Activated naive CD4-positive, alpha-beta T cell treated with anti-CD3 and anti-CD28 coated beads, Interleukin-2, amount 50 U/mL, for 72 hours (primary cell): ENCODE data around the gene RNF169. TPM values are rescaled to one million over a fixed set of nuclear protein-coding genes. Genes with fewer than 3 reads are reported as not detected.
A peak's percentile ranks its signal among the peaks of the same experiment; 100 is the strongest.

Experiments used
- ATAC-seq, 2 donors: fragments of 150-1000 bp; cut with Tn5 transposase; 2 replicates each; pipeline ENCODE4 v1.10.0; 2021; ENCODE audit warnings: mild to moderate bottlenecking in 2 of 2, moderate library complexity in 2 of 2
- DNase-seq, 2 donors: peaks; one replicate each; pipeline ENCODE4 v3.0.0; 2021 to 2022; ENCODE audit warnings: low spot score in 2 of 2
- H3K27ac Mint-ChIP-seq, 2 donors: one replicate each; pipeline ENCODE4 v1.8.0; 2022; ENCODE audit warnings: mild to moderate bottlenecking in 2 of 2, mixed read lengths in 2 of 2
- H3K36me3 Mint-ChIP-seq, 2 donors: one replicate each; pipeline ENCODE4 v1.8.0; 2022; ENCODE audit warnings: mixed read lengths in 2 of 2
- H3K9me3 Mint-ChIP-seq, 2 donors: one replicate each; pipeline ENCODE4 v1.8.0; 2022; ENCODE audit warnings: mixed read lengths in 2 of 2
- total RNA-seq, 2 donors: library from RNA; stranded (reverse); gene quantifications; one replicate each; pipeline ENCODE4 v1.2.3, GENCODE V29; 2022

RNF169 gene
- 10 to 100 TPM; 14.2 to 15.5 TPM for total RNA-seq

DNA sequence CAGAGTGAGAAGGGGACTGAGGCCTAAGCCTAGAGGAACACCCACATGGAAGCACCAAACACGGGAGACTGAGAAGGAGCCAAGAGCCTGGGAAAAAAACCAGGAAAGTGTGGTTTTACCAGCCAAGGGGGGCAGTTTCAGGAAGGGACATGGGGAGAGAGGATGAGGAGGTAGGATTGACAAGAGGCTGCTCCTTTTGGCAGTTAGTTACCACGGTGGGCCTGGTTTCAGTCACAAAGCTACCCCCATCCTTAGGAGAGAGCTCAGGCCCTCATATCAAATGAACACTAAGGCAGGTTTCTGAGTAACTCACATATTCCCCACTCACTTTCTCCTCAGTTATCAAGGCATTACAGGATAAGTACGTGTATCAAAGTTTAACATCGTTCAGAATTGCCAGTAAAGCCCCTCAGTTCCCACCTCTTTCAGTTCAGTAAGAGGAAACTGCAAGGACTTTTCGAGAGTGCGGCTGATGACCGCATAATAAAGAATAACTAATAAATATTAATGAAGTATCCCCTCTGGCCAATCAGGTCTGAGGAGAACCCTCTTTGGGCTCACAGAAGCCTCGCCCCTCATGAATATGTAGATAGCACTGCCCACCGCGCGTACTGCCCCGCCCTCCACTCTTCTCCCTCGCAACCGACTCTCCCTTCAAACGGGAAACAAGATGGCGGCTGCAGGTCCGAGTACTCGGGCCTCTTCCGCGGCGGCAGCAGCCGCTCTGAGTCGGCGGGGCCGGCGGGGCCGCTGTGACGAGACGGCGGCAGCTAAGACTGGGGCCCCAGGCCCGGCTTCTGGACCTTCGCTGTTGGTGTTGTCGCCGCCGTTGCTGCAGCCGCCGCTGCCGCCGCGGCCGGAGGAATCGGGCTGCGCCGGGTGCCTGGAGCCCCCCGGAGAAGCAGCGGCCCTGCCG lies at the start of gene RNF169:
Gene RNF169, plus strand, starts transcription at position 639 of the 916 bp plus-strand sequence. Its CDS starts 32 bp downstream, at position 671.
- ATAC-seq (peak; percentile 95 to 99), DNase-seq (peak; percentile 81 to 92)
- peak within 1 kb of the TSS; percentile 86 to 96 for H3K27ac Mint-ChIP-seq
- H3K9me3 Mint-ChIP-seq: no peaks in the 10 kb centered on the region
- peaks cover 7 to 8% of the 10 kb centered on the region in 2 donors for H3K36me3 Mint-ChIP-seq

GRCh38 chr11:74699615-74700396 lies 48.8 kb upstream of the RNF169 start:
- no peak for DNase-seq
- no peak for ATAC-seq
- no peaks in the 10 kb centered on the region for H3K9me3 Mint-ChIP-seq
- H3K27ac Mint-ChIP-seq: no peak overlapping the region
- H3K36me3 Mint-ChIP-seq: no peaks in the 10 kb centered on the region

DNA sequence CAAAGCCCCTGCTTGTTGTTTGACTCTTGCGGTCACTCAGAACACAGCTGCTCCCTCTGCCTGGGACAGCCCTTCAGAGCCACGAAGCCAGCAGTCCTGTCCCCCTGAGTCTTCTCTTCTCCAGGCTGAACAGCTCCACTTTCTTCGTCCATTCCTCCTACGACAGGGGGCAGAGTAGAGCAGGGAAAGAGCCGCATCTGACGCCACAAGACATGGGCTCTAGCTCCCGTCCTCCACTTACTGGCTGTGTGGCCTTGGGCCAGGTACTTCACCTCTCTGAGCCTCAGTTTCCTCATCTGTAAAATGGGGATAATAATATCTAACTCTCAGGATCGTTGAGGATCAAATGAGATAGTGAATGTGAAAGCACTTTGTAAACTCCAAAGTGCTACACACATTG lies 47.3 kb upstream of the RNF169 start:
- DNase-seq (peak in 1 of 2 donors; percentile 14), ATAC-seq (no peak)
- H3K27ac Mint-ChIP-seq: no peak overlapping the region
- no peaks in the 10 kb centered on the region for H3K9me3 Mint-ChIP-seq
- no peaks in the 10 kb centered on the region for H3K36me3 Mint-ChIP-seq

GRCh38 chr11:74702383-74703007 lies 46.2 kb upstream of the RNF169 start:
- DNase-seq: peak in 1 of 2 donors; percentile 68
- Mint-ChIP-seq H3K9me3 (no peaks in the 10 kb centered on the region), H3K36me3 (no peaks in the 10 kb centered on the region), H3K27ac (no peak overlapping the region)
- ATAC-seq: peak; percentile 75 to 83

DNA sequence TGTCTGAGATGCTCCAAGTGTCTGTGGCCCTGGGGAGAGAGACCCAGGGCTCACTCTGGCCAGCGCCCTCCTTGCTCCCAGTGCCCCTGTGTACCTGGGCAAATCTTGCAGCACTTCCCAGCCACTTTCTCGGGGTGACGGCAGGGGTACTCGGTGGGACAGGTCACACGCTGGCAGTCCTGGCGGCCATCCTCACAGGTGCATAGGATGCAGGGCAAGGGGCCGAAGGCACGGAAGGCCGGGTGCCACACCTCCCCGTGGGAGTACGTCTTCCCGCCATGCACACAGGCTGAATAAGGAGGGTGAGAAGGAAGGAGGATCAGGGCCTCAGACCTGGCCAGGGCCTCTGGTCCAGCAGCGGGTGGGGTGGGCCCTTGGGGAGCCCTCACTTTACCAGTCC lies 45.4 kb upstream of the RNF169 start:
- DNase-seq (no peak), ATAC-seq (no peak)
- Mint-ChIP-seq H3K27ac (no peak overlapping the region), H3K36me3 (no peaks in the 10 kb centered on the region), H3K9me3 (no peaks in the 10 kb centered on the region)

DNA sequence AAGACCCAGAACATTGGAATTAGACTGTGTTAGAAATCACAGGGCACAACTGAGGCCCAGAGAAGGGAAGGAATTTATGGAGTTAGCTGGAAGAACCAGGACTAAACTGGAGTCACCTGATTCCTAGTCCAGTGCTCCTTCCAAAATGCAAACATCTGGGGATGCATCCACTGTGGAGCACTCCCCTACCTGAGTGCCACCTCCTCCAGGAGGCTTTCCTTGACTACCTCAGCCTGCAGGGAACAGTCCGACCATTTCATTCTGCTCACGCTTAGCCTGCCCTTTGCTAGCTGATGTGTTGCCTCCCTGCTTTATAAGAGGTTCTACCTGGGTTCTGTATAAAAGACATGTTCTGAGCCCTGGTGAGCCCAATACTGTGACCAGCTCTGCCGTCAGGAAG lies 41.5 kb upstream of the RNF169 start:
- H3K27ac Mint-ChIP-seq: no peak overlapping the region
- no peaks in the 10 kb centered on the region for H3K36me3 Mint-ChIP-seq
- ATAC-seq: no peak
- DNase-seq: no peak
- no peaks in the 10 kb centered on the region for H3K9me3 Mint-ChIP-seq

DNA sequence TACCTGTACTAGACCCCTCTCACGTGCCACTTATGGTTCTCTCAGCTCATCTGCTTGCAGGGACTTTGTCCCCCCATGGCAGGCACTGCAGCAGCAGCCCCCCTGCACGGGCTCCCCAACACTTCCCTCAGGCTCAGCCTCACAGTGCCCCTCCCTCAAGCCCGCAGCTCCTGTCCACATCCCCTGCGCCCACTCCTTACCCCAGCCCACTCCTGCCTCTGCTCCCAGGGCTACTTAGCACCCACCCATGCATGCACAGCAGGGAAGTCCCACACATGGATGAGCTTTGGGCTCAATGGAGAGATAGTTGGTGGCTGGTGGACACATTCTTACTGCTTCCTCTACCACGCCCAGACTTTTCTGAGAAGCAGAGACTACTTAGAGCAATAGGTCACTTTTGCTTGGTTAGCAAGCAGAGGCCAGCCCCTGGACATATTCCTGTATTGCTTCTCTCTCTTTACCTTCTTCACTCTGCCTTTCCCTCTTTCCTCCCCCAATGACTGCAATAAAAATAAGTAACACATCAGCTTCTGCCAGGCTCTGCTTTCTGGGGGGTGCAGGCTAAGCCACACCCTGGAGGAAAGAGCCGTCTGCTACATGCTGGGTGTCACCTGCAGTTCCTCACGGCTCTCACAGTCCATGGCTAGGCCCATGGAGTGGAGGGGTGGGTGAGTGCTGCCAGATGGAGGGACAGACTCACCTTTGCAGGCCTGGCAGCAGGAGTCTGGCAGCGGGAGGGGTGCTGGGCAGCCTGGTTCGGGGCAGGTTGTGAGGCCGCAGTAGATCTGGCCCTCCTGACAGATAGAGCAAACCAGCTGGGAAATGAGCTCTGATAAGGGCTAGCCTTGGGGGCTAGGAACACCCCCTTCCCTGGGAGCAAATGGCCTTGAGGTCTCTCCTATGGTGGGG lies 40.8 kb upstream of the RNF169 start:
- ATAC-seq (no peak), DNase-seq (no peak)
- no peaks in the 10 kb centered on the region for H3K9me3 Mint-ChIP-seq
- H3K27ac Mint-ChIP-seq: no peak overlapping the region
- no peaks in the 10 kb centered on the region for H3K36me3 Mint-ChIP-seq

- Mint-ChIP-seq H3K27ac (no peak overlapping the region), H3K9me3 (no peaks in the 10 kb centered on the region), H3K36me3 (no peaks in the 10 kb centered on the region)
- ATAC-seq: no peak
- DNase-seq: no peak
Measured at GRCh38 chr11:74709175-74709574, 39.5 kb upstream of the RNF169 start.

DNA sequence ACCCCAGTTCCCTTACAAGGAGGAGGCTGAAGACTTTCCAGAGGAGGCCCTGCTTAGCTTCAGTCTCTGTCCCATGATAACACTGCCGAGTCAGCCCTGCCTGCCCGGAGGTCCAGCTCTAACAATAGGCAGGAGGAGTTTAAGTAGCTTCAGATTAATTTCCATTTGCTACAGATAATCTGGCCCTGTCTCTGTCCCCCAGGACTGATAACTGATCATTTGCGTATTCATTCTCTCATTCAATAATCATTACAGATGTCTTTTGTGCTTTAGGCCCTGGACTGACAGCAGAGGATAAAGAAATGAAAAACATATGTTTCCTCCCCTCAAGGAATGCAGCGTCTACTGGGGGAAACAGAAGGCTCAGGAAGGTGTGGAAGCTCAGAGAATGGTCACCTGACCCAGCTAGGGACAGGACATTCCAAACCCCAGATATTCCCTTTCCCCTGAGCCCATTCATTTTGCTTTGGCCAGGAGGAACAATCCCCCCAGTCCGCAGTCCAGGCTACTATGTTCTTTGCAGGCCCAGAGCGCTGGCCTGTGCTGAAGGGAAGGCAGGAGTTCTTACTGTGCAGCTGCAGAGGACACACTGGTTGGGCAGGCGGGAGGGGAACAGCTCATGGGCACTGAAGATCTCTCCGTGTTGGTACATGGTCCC lies 38.2 kb upstream of the RNF169 start:
- Mint-ChIP-seq H3K9me3 (no peaks in the 10 kb centered on the region), H3K27ac (no peak overlapping the region), H3K36me3 (no peaks in the 10 kb centered on the region)
- DNase-seq (no peak), ATAC-seq (no peak)

GRCh38 chr11:74713686-74714085 lies 35.0 kb upstream of the RNF169 start:
- Mint-ChIP-seq H3K27ac (no peak overlapping the region), H3K9me3 (no peaks in the 10 kb centered on the region), H3K36me3 (no peaks in the 10 kb centered on the region)
- ATAC-seq (no peak), DNase-seq (no peak)

GRCh38 chr11:74714904-74715303 lies 33.7 kb upstream of the RNF169 start:
- no peaks in the 10 kb centered on the region for H3K9me3 Mint-ChIP-seq
- no peaks in the 10 kb centered on the region for H3K36me3 Mint-ChIP-seq
- DNase-seq (no peak), ATAC-seq (peak; percentile 81 to 93)
- no peak overlapping the region for H3K27ac Mint-ChIP-seq

DNA sequence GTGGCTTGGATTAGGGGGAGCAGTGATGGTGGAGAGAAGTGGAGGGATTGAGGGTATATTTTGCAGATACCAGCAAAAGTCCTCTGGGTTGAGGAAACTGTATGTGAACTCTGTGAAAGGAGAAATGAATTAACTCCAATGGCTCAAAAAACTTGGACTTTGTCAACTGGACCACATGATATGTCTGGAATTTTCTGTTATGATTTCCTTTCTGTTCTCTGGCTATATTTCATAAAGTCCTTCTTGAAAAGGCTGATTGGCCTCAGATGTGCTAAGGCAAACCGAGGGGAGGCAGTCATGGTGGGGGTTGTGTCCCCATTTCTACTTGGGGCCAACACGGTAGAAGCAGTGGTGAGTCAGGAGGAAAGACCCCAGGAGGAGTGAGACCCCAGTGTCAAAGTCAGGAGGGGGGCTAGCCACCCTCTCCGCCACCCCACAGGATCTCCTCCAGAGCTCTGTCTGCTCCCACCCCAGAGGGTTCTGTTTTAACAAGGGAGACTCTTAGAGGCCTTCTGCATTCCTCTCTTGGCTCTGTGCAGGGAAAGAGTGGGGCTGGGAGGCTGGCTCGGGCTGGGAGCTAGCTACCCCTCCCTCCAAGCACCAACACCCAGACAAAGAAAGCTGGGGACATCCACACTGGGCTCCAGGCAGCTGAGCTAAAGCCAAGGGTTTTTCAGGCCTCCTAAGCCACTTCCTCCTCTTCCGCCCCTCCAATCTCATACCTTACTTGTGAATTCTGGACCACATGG lies 31.3 kb upstream of the RNF169 start:
- Mint-ChIP-seq H3K27ac (peak overlapping the region in 1 of 2 donors; percentile 47), H3K9me3 (no peaks in the 10 kb centered on the region), H3K36me3 (no peaks in the 10 kb centered on the region)
- ATAC-seq: no peak
- DNase-seq: no peak

DNA sequence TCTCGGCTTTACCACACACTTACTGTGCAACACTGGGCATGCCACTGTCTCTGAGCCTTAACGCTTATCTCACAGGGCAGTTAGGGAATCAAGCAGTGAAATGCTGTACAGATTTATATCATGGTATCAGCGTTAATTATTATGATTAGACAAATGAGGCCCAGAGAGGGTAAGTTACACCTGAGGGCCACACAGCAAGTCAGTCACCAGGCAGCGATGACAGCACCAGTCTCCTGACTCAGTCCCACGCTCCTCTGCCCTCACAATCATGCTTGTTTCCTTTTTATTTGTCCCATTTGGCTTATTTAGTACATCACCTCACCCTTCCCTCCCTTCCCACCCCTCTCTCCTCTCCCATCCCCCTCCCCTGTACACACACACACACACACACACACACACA lies 29.6 kb upstream of the RNF169 start:
- Mint-ChIP-seq H3K9me3 (no peaks in the 10 kb centered on the region), H3K27ac (no peak overlapping the region), H3K36me3 (no peaks in the 10 kb centered on the region)
- no peak for ATAC-seq
- no peak for DNase-seq

- Mint-ChIP-seq H3K9me3 (no peaks in the 10 kb centered on the region), H3K27ac (no peak overlapping the region), H3K36me3 (no peaks in the 10 kb centered on the region)
- DNase-seq (no peak), ATAC-seq (no peak)
Measured at GRCh38 chr11:74720596-74721478, 27.8 kb upstream of the RNF169 start.
